Measurements from ENCODE around the gene MVB12B.
A peak's percentile ranks its signal among the peaks of the same experiment; 100 is the strongest.

MVB12B gene

GRCh38 chr9:126299706-126300276 is 26.8 kb upstream of the MVB12B start:
- H3K9me2 ChIP-seq (replicated peaks; ENCODE audit: low read depth, low read length): no peaks in the 10 kb centered on the region
- no peak overlapping the region for H2AFZ ChIP-seq (ENCODE audit: low read length)
- H3K9me3 ChIP-seq (ENCODE audit: insufficient read depth, low read depth, low read length): no peaks in the 10 kb centered on the region
- H3F3A ChIP-seq (ENCODE audit: low read depth): no peaks in the 10 kb centered on the region
- TF ChIP-seq, protein P1, sequence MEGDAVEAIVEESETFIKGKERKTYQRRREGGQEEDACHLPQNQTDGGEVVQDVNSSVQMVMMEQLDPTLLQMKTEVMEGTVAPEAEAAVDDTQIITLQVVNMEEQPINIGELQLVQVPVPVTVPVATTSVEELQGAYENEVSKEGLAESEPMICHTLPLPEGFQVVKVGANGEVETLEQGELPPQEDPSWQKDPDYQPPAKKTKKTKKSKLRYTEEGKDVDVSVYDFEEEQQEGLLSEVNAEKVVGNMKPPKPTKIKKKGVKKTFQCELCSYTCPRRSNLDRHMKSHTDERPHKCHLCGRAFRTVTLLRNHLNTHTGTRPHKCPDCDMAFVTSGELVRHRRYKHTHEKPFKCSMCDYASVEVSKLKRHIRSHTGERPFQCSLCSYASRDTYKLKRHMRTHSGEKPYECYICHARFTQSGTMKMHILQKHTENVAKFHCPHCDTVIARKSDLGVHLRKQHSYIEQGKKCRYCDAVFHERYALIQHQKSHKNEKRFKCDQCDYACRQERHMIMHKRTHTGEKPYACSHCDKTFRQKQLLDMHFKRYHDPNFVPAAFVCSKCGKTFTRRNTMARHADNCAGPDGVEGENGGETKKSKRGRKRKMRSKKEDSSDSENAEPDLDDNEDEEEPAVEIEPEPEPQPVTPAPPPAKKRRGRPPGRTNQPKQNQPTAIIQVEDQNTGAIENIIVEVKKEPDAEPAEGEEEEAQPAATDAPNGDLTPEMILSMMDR (conservative IDR thresholded peaks at IDR 0.05; ENCODE audit: low read length): no peak
- TF ChIP-seq EZH2phosphoT487 (IDR thresholded peaks at IDR 0.05; ENCODE audit: borderline replicate concordance): no peak
- no peaks in the 10 kb centered on the region for H3K36me3 ChIP-seq (ENCODE audit: insufficient read depth, low read length)
- no peaks in the 10 kb centered on the region for H4K20me1 ChIP-seq (ENCODE audit: insufficient read depth, low read length, poor library complexity, severe bottlenecking)
- no peaks in the 10 kb centered on the region for H3K79me2 ChIP-seq (ENCODE audit: insufficient read depth, low read length)
- H3K4me3 ChIP-seq (ENCODE audit: low read length, poor library complexity, severe bottlenecking): no peak overlapping the region
- H3K4me1 ChIP-seq (ENCODE audit: insufficient read depth, low read length, poor library complexity, severe bottlenecking): peaks cover 4% of the 10 kb centered on the region
- H3K27me3 ChIP-seq (ENCODE audit: insufficient read depth, low read length, poor library complexity, severe bottlenecking): no peaks in the 10 kb centered on the region
- no peak overlapping the region for H3K4me2 ChIP-seq (ENCODE audit: low read depth, low read length, poor library complexity, severe bottlenecking)
- no peak overlapping the region for H3K9ac ChIP-seq (ENCODE audit: low read depth, low read length, poor library complexity, severe bottlenecking)

- Histone ChIP-seq H4K20me1 (ENCODE audit: insufficient read depth, low read length, poor library complexity, severe bottlenecking) (no peaks in the 10 kb centered on the region), H3K4me3 (ENCODE audit: low read length, poor library complexity, severe bottlenecking) (no peak overlapping the region), H2AFZ (ENCODE audit: low read length) (no peak overlapping the region), H3K9me2 (replicated peaks; ENCODE audit: low read depth, low read length) (no peaks in the 10 kb centered on the region), H3K79me2 (ENCODE audit: insufficient read depth, low read length) (no peaks in the 10 kb centered on the region), H3K4me2 (ENCODE audit: low read depth, low read length, poor library complexity, severe bottlenecking) (no peak overlapping the region), H3K36me3 (ENCODE audit: insufficient read depth, low read length) (no peaks in the 10 kb centered on the region), H3K4me1 (ENCODE audit: insufficient read depth, low read length, poor library complexity, severe bottlenecking) (peaks cover 4% of the 10 kb centered on the region), H3K27me3 (ENCODE audit: insufficient read depth, low read length, poor library complexity, severe bottlenecking) (no peaks in the 10 kb centered on the region), H3F3A (ENCODE audit: low read depth) (no peaks in the 10 kb centered on the region), H3K9me3 (ENCODE audit: insufficient read depth, low read depth, low read length) (no peaks in the 10 kb centered on the region), H3K9ac (ENCODE audit: low read depth, low read length, poor library complexity, severe bottlenecking) (no peak overlapping the region)
- TF ChIP-seq, protein P1 (conservative IDR thresholded peaks at IDR 0.05; ENCODE audit: low read length): no peak
- TF ChIP-seq EZH2phosphoT487 (IDR thresholded peaks at IDR 0.05; ENCODE audit: borderline replicate concordance): no peak
Observed at GRCh38 chr9:126301196-126301595, 25.4 kb upstream of the MVB12B start.

DNA sequence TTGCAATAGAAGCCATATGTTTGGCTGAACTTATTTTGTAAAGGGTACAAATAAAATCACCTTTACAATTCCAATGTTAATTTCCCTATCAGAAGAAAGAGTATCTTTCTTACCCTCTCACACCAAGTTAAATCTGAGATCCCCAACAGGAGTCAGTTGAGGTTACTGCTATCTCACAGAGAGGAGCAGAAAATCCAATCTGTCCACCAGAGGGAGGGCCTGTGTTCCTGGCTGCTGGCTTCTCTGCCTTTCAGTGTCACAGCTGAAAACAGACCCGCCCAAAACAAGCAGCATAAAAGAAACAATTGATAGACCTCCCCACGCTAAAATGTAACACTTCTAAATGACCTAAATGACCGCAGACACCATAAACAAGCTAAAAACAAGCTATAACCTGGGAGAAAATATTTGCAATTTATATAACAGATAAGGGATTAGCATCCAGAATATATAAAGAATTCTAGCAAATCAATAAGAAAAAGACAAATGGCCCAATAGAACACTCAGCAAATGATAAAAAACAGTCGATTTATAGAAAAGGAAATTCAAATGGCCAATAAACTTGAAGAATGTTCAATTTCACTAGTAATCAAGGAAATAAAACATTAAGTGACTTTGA is 24.5 kb upstream of the MVB12B start:
- Histone ChIP-seq H2AFZ (ENCODE audit: low read length) (no peak overlapping the region), H3K79me2 (ENCODE audit: insufficient read depth, low read length) (no peaks in the 10 kb centered on the region), H4K20me1 (ENCODE audit: insufficient read depth, low read length, poor library complexity, severe bottlenecking) (no peaks in the 10 kb centered on the region), H3K36me3 (ENCODE audit: insufficient read depth, low read length) (no peaks in the 10 kb centered on the region), H3K27me3 (ENCODE audit: insufficient read depth, low read length, poor library complexity, severe bottlenecking) (no peaks in the 10 kb centered on the region), H3K9me2 (replicated peaks; ENCODE audit: low read depth, low read length) (no peaks in the 10 kb centered on the region), H3K9me3 (ENCODE audit: insufficient read depth, low read depth, low read length) (no peaks in the 10 kb centered on the region), H3K4me1 (ENCODE audit: insufficient read depth, low read length, poor library complexity, severe bottlenecking) (peaks cover 4% of the 10 kb centered on the region), H3K4me3 (ENCODE audit: low read length, poor library complexity, severe bottlenecking) (no peak overlapping the region), H3K4me2 (ENCODE audit: low read depth, low read length, poor library complexity, severe bottlenecking) (no peak overlapping the region), H3K9ac (ENCODE audit: low read depth, low read length, poor library complexity, severe bottlenecking) (no peak overlapping the region), H3F3A (ENCODE audit: low read depth) (no peaks in the 10 kb centered on the region)
- TF ChIP-seq, protein P1 (conservative IDR thresholded peaks at IDR 0.05; ENCODE audit: low read length): peak; percentile 83
- TF ChIP-seq EZH2phosphoT487 (IDR thresholded peaks at IDR 0.05; ENCODE audit: borderline replicate concordance): no peak

All from Loucy (cell line).